DND-41 (cell line): ENCODE results near the gene CREBZF.

Source experiments
- EZH2 ChIP-seq: IDR thresholded peaks from 3 replicates; pipeline ENCODE4 v1.6.1; 2012; ENCODE audit warnings: borderline replicate concordance, low read depth, mild to moderate bottlenecking, moderate library complexity, low read length, inconsistent platforms; ENCODE audit not compliant: severe bottlenecking
- TF ChIP-seq, protein P1 (sequence below): IDR thresholded peaks from 2 replicates; pipeline ENCODE4 v1.5.1; 2012; ENCODE audit warnings: borderline replicate concordance, low read length, moderate library complexity, mild to moderate bottlenecking; ENCODE audit not compliant: poor library complexity, severe bottlenecking; ENCODE audit errors: extremely low read depth

DNA sequence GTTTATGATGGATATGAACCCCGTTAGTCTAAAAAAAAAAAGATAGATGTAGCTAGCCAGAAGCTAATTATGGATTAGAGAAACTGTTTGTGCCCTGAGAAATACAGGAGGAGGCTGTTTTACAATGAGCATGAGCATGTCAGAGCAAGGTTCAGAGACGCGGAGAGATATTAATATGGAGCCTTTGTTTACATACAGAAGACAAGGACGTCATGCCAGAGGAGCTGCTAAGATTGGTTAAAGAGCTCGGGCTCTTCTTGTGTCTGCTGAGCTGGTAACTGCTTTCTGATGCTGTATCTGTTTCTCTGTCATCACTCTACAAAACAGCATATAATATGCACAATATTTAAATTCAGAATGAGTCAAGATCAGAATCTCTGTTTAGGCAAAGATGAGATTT, 46.0 kb upstream of the CREBZF start:
- TF ChIP-seq, protein P1, sequence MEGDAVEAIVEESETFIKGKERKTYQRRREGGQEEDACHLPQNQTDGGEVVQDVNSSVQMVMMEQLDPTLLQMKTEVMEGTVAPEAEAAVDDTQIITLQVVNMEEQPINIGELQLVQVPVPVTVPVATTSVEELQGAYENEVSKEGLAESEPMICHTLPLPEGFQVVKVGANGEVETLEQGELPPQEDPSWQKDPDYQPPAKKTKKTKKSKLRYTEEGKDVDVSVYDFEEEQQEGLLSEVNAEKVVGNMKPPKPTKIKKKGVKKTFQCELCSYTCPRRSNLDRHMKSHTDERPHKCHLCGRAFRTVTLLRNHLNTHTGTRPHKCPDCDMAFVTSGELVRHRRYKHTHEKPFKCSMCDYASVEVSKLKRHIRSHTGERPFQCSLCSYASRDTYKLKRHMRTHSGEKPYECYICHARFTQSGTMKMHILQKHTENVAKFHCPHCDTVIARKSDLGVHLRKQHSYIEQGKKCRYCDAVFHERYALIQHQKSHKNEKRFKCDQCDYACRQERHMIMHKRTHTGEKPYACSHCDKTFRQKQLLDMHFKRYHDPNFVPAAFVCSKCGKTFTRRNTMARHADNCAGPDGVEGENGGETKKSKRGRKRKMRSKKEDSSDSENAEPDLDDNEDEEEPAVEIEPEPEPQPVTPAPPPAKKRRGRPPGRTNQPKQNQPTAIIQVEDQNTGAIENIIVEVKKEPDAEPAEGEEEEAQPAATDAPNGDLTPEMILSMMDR: no peak
- TF ChIP-seq EZH2: no peak
